Measurements from ENCODE around the gene DPYSL4.

DPYSL4 gene

GRCh38 chr10:132238371-132239125 lies 51.8 kb downstream of the DPYSL4 start:
- DNase-seq (ENCODE audit: low read depth) = no peak
- no peak overlapping the region for H3K4me3 ChIP-seq (ENCODE audit: low read depth, low read length)
- TF ChIP-seq CTCF (IDR thresholded peaks at IDR 0.05; ENCODE audit: control insufficient read depth, extremely low read depth, insufficient read depth) = no peak

- H3K4me3 ChIP-seq (ENCODE audit: low read depth, low read length) = no peak overlapping the region
- no peak for TF ChIP-seq CTCF (IDR thresholded peaks at IDR 0.05; ENCODE audit: control insufficient read depth, extremely low read depth, insufficient read depth)
- DNase-seq (ENCODE audit: low read depth) = no peak
These were observed 52.6 kb downstream of the DPYSL4 start for GRCh38 chr10:132239126-132240031.

- H3K4me3 ChIP-seq (ENCODE audit: low read depth, low read length) = no peak overlapping the region
- TF ChIP-seq CTCF (IDR thresholded peaks at IDR 0.05; ENCODE audit: control insufficient read depth, extremely low read depth, insufficient read depth) = no peak
- no peak for DNase-seq (ENCODE audit: low read depth)
These were observed 53.4 kb downstream of the DPYSL4 start for GRCh38 chr10:132240156-132240555.

GRCh38 chr10:132240581-132240980 lies 53.8 kb downstream of the DPYSL4 start:
- H3K4me3 ChIP-seq (ENCODE audit: low read depth, low read length) = no peak overlapping the region
- no peak for TF ChIP-seq CTCF (IDR thresholded peaks at IDR 0.05; ENCODE audit: control insufficient read depth, extremely low read depth, insufficient read depth)
- DNase-seq (ENCODE audit: low read depth) = no peak

GRCh38 chr10:132241086-132241485 lies 54.3 kb downstream of the DPYSL4 start:
- DNase-seq (ENCODE audit: low read depth) = no peak
- no peak overlapping the region for H3K4me3 ChIP-seq (ENCODE audit: low read depth, low read length)
- TF ChIP-seq CTCF (IDR thresholded peaks at IDR 0.05; ENCODE audit: control insufficient read depth, extremely low read depth, insufficient read depth) = no peak

- no peak for DNase-seq (ENCODE audit: low read depth)
- no peak for TF ChIP-seq CTCF (IDR thresholded peaks at IDR 0.05; ENCODE audit: control insufficient read depth, extremely low read depth, insufficient read depth)
- no peak overlapping the region for H3K4me3 ChIP-seq (ENCODE audit: low read depth, low read length)
These were observed 54.7 kb downstream of the DPYSL4 start for GRCh38 chr10:132241496-132241895.

Data from LNCaP clone FGC (cell line).